NCI-H146 treated with DMSO at 0.1 percent for 48 hours (cell line): ENCODE results near the gene SPOP.
"Not testable (repeated sequence)": the region's sequence is repeated elsewhere in the genome, so short reads cannot be mapped to it uniquely, and the experiment has no call there.

Source experiments
- DNase-seq: peaks from one replicate; lab custom pipeline; 2025; ENCODE audit not compliant: unreplicated experiment; lab: John Stamatoyannopoulos, UW

Gene SPOP

DNA sequence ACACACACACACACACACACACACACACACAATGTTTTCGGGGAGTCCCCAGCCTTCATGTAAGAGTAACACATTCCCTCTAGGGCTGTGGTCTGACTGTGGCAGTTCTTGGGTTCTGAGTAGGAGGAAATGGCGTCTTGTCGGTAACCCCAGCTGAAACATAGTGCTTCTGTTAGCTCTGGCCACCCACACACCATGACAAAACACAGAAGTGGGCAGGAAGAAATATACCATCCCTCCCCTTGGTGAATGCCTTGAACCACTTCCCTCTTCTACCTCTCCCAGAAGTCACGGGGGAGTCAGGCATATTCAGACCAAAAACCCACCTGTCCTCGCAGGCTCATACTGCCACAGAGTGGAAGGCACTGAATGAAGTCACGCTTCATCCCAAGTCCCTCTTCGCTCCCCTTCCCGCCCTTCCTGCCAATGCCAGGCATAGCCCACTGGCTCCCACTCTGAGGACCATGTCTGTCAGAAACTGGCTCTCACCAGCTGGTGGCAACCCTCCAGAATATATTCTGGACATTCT is 18.4 kb upstream of the SPOP start:
- DNase-seq: no peak

DNA sequence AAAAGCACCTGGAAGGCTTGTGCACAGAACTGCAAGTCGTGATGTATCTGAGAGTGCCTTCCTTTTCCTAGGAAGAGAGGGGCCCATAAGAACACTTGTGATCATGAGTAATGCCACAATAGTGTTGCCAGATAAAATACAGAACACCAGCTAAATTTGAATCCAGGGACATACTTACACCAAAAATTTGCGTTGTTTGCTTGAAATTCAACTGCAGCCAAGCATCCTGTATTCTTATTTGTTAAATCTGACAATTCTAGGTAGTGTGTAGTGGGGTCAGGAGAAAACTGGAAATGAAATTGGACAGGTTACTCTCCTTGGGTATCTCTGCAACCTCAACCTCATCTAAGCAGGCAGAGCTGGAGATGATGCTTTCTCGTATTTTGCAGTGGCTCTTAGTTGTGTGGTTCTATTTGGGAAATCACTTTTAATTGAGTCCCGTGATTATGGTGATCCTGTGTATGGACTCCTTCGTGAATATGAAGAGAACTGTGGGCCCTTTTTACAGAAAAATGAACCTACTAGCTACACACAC is 17.9 kb upstream of the SPOP start:
- DNase-seq: no peak

DNA sequence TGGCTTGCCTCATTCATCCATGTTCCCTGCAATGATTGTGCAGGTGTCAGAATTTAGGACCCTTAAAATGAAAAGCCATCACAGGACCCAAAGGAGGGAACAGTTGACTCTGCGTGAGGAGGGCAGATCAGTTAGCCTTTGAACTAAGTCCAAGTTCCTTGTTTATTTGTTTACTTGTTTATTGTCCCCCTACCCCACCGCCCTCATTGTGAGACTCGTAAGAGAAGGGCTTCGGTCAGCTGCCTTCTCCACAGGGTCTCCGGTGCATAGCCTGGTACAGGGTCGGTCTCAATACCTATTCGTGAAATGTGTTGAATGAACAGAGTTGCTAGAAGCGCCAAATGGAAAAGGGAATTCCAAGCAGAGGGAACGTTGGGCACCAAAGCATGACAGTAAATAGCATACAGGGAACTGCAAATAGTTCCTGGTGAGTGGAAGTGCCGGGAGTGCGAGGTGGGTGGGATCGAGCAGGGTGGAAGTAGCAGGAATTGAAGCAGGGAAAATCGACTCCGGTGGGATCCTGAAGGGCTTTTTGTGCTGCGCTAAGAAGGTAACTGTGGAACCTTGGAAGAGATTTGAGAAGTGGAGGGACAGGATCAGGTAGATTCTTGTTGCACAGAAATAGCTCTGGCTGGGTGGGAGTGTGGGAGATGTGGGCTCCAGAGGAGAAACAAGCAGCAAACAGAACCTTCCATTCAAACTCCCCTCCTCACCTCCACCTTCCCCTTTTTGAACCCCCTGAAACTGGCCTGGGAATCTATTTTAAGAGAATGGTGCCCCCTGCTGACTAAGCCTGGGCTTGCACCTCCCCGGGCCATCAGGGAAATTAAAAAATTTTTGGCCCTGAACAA is 17.2 kb upstream of the SPOP start:
- no peak for DNase-seq

GRCh38 chr17:49692751-49693150 is 14.9 kb upstream of the SPOP start:
- no peak for DNase-seq

GRCh38 chr17:49691677-49692191 is 13.8 kb upstream of the SPOP start:
- DNase-seq: no peak

DNA sequence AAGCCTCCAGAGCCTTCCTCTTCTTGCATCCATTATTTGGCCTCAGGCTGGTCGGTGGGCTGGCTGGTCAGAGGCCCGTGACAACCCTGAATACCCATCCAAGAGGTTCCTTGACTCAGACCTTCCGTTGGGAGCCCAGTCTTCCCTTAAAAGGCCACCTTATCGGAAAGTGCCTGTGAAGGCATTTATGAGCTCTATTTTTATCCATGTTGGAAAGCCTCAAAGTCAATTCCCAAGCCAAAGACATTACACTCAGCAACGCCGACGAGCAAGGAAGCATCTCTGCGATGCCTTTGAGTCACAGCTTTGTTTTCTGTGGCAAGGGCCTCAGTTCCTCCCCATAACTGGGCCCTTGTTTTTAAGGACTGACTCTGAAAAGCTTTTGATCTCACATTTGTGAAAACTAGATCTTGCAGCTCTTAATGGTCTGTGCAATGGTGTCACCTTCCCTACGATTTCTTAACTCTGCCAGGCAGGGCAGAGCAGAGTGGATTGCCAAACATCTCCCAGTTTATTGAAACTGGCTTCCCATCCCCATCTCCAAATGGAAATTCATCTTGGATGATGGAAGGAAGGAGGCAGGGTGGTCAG is 13.3 kb upstream of the SPOP start:
- DNase-seq: no peak

DNA sequence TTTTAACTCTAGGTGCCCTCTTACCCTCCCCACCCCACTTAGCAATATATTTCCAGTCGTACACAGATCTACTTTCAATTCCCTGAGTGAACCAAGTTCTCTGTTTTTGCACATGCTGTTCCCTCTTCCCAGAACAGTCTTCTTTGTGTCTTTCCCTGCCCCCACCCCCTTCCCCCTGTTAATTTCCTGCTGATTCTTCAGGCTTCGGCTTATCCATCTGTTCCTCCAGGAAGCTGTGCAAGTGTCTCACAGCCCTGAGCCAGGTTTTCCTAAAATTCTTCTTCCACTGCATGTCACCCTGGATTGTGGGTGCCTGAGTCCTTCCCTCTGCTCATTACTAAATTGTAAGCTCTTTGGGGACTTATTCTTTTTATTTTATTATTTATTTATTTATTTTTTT is 12.4 kb upstream of the SPOP start:
- no peak for DNase-seq

- DNase-seq: no peak
These were observed 11.0 kb upstream of the SPOP start for GRCh38 chr17:49688848-49689247.

GRCh38 chr17:49687878-49688491 is 10.1 kb upstream of the SPOP start:
- DNase-seq: no peak

DNA sequence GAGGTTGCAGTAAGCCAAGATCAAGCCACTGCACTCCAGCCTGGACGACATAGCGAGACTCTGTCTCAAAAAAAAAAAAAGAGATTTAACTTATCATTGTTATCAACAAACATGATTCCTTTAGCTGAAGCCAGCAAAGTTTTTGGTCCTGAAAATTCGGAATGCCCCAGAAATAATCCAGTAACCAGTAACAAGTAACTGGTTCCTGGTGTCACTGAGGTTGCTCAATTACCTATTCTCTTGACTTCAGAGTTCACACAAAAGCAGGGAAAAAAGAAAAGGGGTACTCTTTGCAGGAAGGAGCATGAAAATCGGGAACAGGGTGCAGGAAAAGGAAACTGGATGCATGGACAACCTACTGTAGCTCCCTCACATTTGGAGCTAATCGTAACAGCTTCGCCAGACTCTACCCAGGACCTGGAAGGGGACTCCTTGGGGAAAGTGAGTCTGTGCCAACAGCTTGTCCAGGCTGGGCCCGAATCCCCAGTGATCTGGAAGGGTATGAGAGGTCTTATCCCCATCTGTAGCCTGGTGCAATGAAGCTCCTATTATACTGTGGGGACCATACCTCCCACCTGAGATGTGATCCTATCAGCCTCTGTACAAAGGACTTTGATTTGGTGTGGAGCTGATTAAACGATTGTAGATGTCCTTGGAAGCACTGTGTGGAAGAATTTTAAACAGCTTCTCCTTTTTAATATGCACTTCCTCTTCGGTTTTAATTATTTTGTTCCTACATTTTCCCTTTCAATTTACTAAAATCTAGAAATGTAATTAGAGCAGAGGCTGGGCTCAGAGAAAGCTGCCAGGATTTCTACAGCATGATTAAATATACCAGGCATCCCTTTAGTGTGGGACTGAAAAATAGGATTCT is 3.4 kb upstream of the SPOP start:
- DNase-seq: no peak

GRCh38 chr17:49680314-49680713 is 2.4 kb upstream of the SPOP start:
- DNase-seq: no peak

GRCh38 chr17:49677134-49677932 is 564 bp downstream of the SPOP start:
- peak; percentile 72 for DNase-seq

GRCh38 chr17:49676276-49676868 is 1.5 kb downstream of the SPOP start:
- no peak for DNase-seq

DNA sequence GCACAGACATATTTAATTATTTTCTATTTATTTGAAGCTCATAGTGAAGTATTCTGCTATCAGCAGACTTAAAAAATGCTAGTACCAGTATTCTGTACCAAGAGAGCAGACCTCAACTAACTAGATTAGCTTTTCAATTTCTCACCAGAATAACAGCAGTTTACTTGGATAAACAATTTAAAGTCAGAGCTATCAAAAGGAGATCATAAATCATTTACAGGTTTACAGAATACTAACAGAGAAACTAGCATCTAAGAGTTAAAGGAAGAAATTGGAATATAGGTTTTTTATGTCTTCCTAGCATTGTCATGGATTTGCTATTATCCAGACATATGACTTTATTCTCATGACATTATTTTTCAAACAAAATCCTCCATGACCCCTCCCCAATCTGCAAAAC is 3.4 kb downstream of the SPOP start:
- DNase-seq: no peak

DNA sequence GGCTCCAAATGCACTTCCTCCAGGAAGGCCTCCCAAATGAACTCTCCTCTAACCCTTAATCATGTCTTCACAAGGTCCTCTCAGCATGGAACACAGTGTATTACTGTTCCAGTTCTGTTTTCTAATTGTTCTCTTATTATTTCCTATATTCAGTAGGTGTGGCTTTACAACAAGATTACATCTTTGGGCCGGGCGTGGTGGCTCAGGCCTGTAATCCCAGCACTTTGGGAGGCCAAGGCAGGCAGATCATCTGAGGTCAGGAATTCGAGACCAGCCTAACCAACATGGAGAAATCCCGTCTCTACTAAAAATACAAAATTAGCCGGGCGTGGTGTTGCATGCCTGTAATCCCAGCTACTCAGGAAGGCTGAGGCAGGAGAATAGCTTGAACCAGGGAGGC is 4.2 kb downstream of the SPOP start:
- not testable (repeated sequence) for DNase-seq

DNA sequence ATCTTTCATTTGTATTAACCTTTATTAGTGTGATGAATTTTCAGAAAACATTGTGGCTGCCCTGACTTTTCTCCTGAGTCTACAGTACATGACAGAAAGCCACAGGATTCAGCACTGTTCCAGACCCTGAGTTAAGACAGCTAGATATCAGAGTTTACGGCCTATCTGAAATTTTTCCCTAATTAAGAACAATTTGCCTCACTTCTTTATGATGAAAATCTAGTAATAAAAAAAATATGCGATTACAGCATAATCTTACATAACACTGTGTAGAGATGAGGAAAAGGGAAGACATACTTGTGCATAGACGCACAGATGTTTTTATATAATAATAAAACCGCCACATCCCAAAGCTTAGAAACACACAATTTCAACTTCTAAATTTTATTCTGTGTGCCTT is 7.3 kb downstream of the SPOP start:
- DNase-seq: no peak

GRCh38 chr17:49670002-49670401 is 7.9 kb downstream of the SPOP start:
- no peak for DNase-seq

GRCh38 chr17:49667854-49668253 is 10.0 kb downstream of the SPOP start:
- no peak for DNase-seq

- DNase-seq: no peak
These were observed 13.1 kb downstream of the SPOP start for GRCh38 chr17:49664706-49665211.
